Measurements from ENCODE around the gene VEGFC. TPM values are rescaled to one million over a fixed set of nuclear protein-coding genes. Genes with fewer than 3 reads are reported as not detected.

The VEGFC gene
- total and polyA plus RNA-seq, 9 donors: 3.2 to 19.5 (median 5.4) TPM

DNA sequence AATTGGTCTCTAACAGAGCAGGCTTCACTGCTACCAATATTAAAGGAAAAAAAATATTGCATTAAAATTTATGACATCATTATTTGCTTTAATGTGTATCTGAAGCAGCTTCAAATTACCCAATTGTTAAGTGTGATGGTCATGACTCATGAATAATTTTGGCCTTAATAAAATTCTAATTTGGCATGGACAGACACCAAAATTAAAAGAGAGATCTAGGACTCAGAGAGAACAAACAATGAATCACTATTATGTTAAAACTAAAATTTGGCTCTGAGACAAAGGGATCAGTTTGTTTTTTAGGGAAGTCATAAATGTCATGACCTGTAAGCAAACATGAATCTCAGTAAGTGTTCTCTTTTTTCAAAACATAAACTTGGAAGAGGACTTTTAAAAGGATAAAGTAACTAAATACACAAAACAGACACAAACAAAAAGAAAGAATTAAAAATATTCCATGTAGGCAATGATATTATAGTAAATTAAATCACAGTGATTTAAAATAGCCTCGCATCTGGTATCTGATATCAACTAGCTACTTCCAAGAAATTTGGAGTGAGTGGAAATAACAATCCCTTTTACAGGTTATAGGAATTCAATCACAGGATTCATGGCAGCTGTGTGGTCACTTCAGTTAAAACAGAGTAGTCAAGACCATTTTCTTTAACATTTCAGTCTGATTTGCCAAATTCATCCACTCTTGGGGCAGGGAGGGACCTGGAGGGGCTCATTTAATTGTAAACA is 11.6 kb downstream of the VEGFC start:
- whole genome bisulfite sequencing, 3 donors: 1 to 9% (median 6%) methylated on average over 1 of the region's 1 CpG
- Histone ChIP-seq H3K36me3 (no peaks in the 10 kb centered on the region), H3K27me3 (no peaks in the 10 kb centered on the region), H3K9me3 (no peaks in the 10 kb centered on the region), H3K4me3 (no peak overlapping the region), H3K27ac (no peak overlapping the region), H3K4me1 (ENCODE audit: insufficient read depth) (no peaks in the 10 kb centered on the region)
- intact Hi-C loops (cut with DNase I): no loop called here
- no peak for DNase-seq
- TF ChIP-seq EP300 (IDR thresholded peaks at IDR 0.05): no peak
- TF ChIP-seq, protein P1, sequence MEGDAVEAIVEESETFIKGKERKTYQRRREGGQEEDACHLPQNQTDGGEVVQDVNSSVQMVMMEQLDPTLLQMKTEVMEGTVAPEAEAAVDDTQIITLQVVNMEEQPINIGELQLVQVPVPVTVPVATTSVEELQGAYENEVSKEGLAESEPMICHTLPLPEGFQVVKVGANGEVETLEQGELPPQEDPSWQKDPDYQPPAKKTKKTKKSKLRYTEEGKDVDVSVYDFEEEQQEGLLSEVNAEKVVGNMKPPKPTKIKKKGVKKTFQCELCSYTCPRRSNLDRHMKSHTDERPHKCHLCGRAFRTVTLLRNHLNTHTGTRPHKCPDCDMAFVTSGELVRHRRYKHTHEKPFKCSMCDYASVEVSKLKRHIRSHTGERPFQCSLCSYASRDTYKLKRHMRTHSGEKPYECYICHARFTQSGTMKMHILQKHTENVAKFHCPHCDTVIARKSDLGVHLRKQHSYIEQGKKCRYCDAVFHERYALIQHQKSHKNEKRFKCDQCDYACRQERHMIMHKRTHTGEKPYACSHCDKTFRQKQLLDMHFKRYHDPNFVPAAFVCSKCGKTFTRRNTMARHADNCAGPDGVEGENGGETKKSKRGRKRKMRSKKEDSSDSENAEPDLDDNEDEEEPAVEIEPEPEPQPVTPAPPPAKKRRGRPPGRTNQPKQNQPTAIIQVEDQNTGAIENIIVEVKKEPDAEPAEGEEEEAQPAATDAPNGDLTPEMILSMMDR (IDR thresholded peaks at IDR 0.05): no peak
- no peak for TF ChIP-seq POLR2A (IDR thresholded peaks at IDR 0.05)

DNA sequence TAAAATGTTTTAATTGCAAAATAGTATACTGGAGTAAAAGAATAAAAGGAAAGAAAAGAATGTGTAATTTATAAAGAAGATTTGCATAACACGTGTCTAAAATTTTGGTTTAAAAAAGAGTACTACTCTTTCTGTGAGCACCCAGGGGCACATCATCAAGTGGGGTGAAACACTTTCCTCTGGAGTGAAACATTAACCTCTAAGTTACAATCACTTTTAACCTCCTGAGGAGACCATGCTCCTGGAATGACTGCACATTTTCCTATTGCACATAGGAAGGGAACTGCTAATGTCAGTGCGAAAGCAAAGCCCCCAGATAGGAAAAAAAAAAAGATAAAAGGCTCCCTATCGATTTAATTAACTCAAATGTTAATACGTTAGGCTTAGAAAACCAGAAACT is 13.3 kb downstream of the VEGFC start:
- Histone ChIP-seq H3K9me3 (no peaks in the 10 kb centered on the region), H3K27ac (no peak overlapping the region), H3K4me3 (no peak overlapping the region), H3K36me3 (no peaks in the 10 kb centered on the region), H3K4me1 (ENCODE audit: insufficient read depth) (no peaks in the 10 kb centered on the region), H3K27me3 (no peaks in the 10 kb centered on the region)
- intact Hi-C loops (cut with DNase I): no loop called here
- no peak for DNase-seq
- TF ChIP-seq POLR2A (IDR thresholded peaks at IDR 0.05): no peak
- no peak for TF ChIP-seq EP300 (IDR thresholded peaks at IDR 0.05)
- TF ChIP-seq, protein P1 (IDR thresholded peaks at IDR 0.05): no peak
- WGBS, 3 donors: 90 to 93% (median 92%) methylated on average over 4 of the region's 4 CpGs

DNA sequence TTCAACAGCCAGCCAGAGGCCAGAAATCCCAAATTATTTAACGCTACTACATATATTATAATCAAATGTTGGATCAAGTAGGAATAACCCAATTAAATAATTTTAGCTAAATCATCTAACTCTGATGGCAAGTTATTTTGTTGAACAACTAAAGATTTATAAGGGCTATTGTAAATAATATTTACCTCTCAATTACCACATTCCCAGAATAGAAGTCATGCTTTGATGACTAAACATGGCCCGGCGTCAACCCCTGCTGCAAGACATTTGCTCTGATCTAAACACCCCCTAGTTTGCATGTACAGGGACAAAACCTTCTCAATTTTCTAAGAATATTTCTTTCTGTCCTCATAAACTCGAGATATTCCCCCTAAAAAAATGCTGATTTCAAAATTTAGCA is 14.2 kb downstream of the VEGFC start:
- 88 to 94% (median 91%) methylated on average over 4 of the region's 4 CpGs for WGBS, 3 donors
- intact Hi-C loops (cut with DNase I): no loop called here
- TF ChIP-seq, protein P1 (IDR thresholded peaks at IDR 0.05): no peak
- TF ChIP-seq EP300 (IDR thresholded peaks at IDR 0.05) (no peak), POLR2A (IDR thresholded peaks at IDR 0.05) (no peak)
- Histone ChIP-seq H3K9me3 (no peaks in the 10 kb centered on the region), H3K27ac (no peak overlapping the region), H3K27me3 (no peaks in the 10 kb centered on the region), H3K36me3 (no peaks in the 10 kb centered on the region), H3K4me3 (no peak overlapping the region), H3K4me1 (ENCODE audit: insufficient read depth) (no peaks in the 10 kb centered on the region)
- DNase-seq: no peak

DNA sequence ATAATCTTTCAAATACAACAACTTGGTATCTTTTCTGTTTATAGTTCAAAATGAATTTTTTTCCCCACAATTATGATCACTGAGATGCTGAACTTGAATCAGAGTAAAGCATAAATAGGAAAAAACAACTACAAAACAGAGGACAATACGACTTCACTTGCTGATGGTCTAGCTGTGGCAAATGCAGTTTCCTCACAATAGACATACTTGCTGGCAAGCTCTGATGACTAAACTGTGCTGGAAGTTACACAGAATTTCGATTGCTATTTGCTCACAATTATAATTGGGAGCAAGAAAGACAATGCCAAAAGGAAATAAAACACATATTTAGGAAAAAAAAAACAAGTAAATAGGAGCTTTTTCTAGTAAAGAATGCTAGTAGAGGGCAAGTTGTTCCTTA is 14.7 kb downstream of the VEGFC start:
- DNase-seq: no peak
- H3K27ac ChIP-seq: no peak overlapping the region
- H3K9me3 ChIP-seq: no peaks in the 10 kb centered on the region
- H3K4me1 ChIP-seq (ENCODE audit: insufficient read depth): no peaks in the 10 kb centered on the region
- 13 to 19% (median 17%) methylated on average over 2 of the region's 2 CpGs for WGBS, 3 donors
- no peaks in the 10 kb centered on the region for H3K36me3 ChIP-seq
- TF ChIP-seq, protein P1 (IDR thresholded peaks at IDR 0.05): no peak
- TF ChIP-seq EP300 (IDR thresholded peaks at IDR 0.05) (no peak), POLR2A (IDR thresholded peaks at IDR 0.05) (no peak)
- intact Hi-C loops (cut with DNase I): no loop called here
- H3K4me3 ChIP-seq: no peak overlapping the region
- H3K27me3 ChIP-seq: no peaks in the 10 kb centered on the region

Data from ovary (tissue), 9 donors.